Testis (tissue), 3 donors: ENCODE measurements around the gene SREBF2. TPM values are rescaled to one million over a fixed set of nuclear protein-coding genes. Genes with fewer than 3 reads are reported as not detected.
A peak's percentile ranks its signal among the peaks of the same experiment; 100 is the strongest.

ENCODE experiments used
- DNase-seq: peaks from one replicate; pipeline ENCODE4 v3.0.0-alpha.2; 2019
- H3K27ac ChIP-seq, 2 donors: fragments of 200-600 bp; sonication (generic); one replicate each; pipeline ENCODE4 v1.5.1; 2019
- H3K27me3 ChIP-seq: fragments of 200-600 bp; sonication (generic); one replicate; pipeline ENCODE4 v1.5.1; 2019
- H3K36me3 ChIP-seq: fragments of 200-600 bp; sonication (generic); one replicate; pipeline ENCODE4 v1.5.1; 2017; ENCODE audit warnings: low read depth; ENCODE audit errors: missing control alignments
- H3K4me1 ChIP-seq: fragments of 200-600 bp; sonication (generic); one replicate; pipeline ENCODE4 v1.5.1; 2019
- H3K4me3 ChIP-seq, 2 donors: fragments of 200-600 bp; sonication (generic); one replicate each; pipeline ENCODE4 v1.5.1; 2017 to 2019
- H3K9me3 ChIP-seq: fragments of 200-600 bp; sonication (generic); one replicate; pipeline ENCODE4 v1.5.1; 2017
- CTCF ChIP-seq, 3 experiments: fragments of 450-650 bp in 2 of 3; fragments of 200-600 bp in 1 of 3; sonication (generic) in 1 of 3; IDR thresholded peaks; one replicate each; pipeline ENCODE4 v1.5.1; 2016 to 2019; ENCODE audit warnings: antibody characterized with exemption in 3 of 3, mild to moderate bottlenecking in 2 of 3, moderate library complexity in 1 of 3
- POLR2A ChIP-seq: fragments of 450-650 bp; IDR thresholded peaks from one replicate; pipeline ENCODE4 v1.6.1; 2017; ENCODE audit warnings: antibody characterized with exemption, mild to moderate bottlenecking, moderate library complexity
- WGBS, 2 donors: methylation state at CpG; one replicate each; pipeline ENCODE4 v1.1.5; 2018; 5-methylcytosine and 5-hydroxymethylcytosine counted together
- intact Hi-C: fragments of 100-400 bp; cut with DNase I; formaldehyde crosslinking; loops from one replicate; pipeline ENCODE4 v1.15.1; 2023; ENCODE audit warnings: low total_unique reads
- polyA plus RNA-seq: library from polyadenylated mRNA; stranded (reverse); fragments of 350-450 nt; fragmentation: Illumina TruSeq; extraction: RNeasy Lipid Tissue Mini Kit (QIAGEN cat#74804); gene quantifications from one replicate; pipeline ENCODE4 v1.2.3, GENCODE V29; 2014; ENCODE audit warnings: low read depth, low replicate concordance; ENCODE audit not compliant: insufficient read depth
- total RNA-seq, 2 donors: library from RNA; depleted of rRNA; stranded (reverse); fragments of >200 nt; gene quantifications; one replicate each; pipeline ENCODE4 v1.2.3, GENCODE V29; 2016

SREBF2 gene
- total and polyA plus RNA-seq, 3 donors from 2014 or later = 59.7 to 119 (median 79.8) TPM

GRCh38 chr22:41922940-41923594 is 90.2 kb downstream of the SREBF2 start:
- no peak for DNase-seq
- H3K27ac ChIP-seq = no peak overlapping the region
- TF ChIP-seq POLR2A (no peak), CTCF (IDR thresholded peaks at IDR 0.05) (no peak)
- WGBS, 2 donors = 91 to 96% methylated on average over 4 of the region's 4 CpGs
- peaks cover 9% of the 10 kb centered on the region for H3K4me1 ChIP-seq
- no peaks in the 10 kb centered on the region for H3K27me3 ChIP-seq
- intact Hi-C loops = no loop called here
- H3K9me3 ChIP-seq = no peaks in the 10 kb centered on the region
- H3K36me3 ChIP-seq = no peaks in the 10 kb centered on the region
- no peak overlapping the region for H3K4me3 ChIP-seq

GRCh38 chr22:41923595-41924276 is 90.8 kb downstream of the SREBF2 start:
- intact Hi-C loops = no loop called here
- WGBS, 2 donors = 85 to 94% methylated on average over 14 of the region's 14 CpGs
- no peak for DNase-seq
- no peak overlapping the region for H3K4me3 ChIP-seq
- no peak overlapping the region for H3K27ac ChIP-seq
- TF ChIP-seq CTCF (IDR thresholded peaks at IDR 0.05) = no peak
- TF ChIP-seq POLR2A = no peak
- no peaks in the 10 kb centered on the region for H3K27me3 ChIP-seq
- H3K36me3 ChIP-seq = no peaks in the 10 kb centered on the region
- peaks cover 9% of the 10 kb centered on the region for H3K4me1 ChIP-seq
- H3K9me3 ChIP-seq = no peaks in the 10 kb centered on the region

GRCh38 chr22:41925783-41926460 is 93.0 kb downstream of the SREBF2 start:
- Histone ChIP-seq H3K9me3 (no peaks in the 10 kb centered on the region), H3K36me3 (no peaks in the 10 kb centered on the region), H3K4me1 (peaks cover 2% of the 10 kb centered on the region), H3K27ac (no peak overlapping the region), H3K27me3 (no peaks in the 10 kb centered on the region), H3K4me3 (peak overlapping the region; percentile 38 to 42)
- whole genome bisulfite sequencing, 2 donors = 9 to 17% methylated on average over 20 to 29 of the region's 48 CpGs
- no peak for TF ChIP-seq POLR2A
- peak in 2 of 3 experiments; percentile 28 to 48 for TF ChIP-seq CTCF (IDR thresholded peaks at IDR 0.05)
- DNase-seq = peak; percentile 71
- intact Hi-C loops = no loop called here

GRCh38 chr22:41927813-41928212 is 94.9 kb downstream of the SREBF2 start:
- H3K27me3 ChIP-seq = no peaks in the 10 kb centered on the region
- no peak overlapping the region for H3K4me3 ChIP-seq
- WGBS, 2 donors = 80 to 84% methylated on average over 6 of the region's 6 CpGs
- H3K36me3 ChIP-seq = no peaks in the 10 kb centered on the region
- no peaks in the 10 kb centered on the region for H3K9me3 ChIP-seq
- intact Hi-C loops = no loop called here
- H3K27ac ChIP-seq = no peak overlapping the region
- TF ChIP-seq POLR2A = no peak
- TF ChIP-seq CTCF (IDR thresholded peaks at IDR 0.05) = no peak
- no peak for DNase-seq
- peaks cover 2% of the 10 kb centered on the region for H3K4me1 ChIP-seq
